ENCODE measurements around the gene CASP2. TPM values are rescaled to one million over a fixed set of nuclear protein-coding genes. Genes with fewer than 3 reads are reported as not detected.

CASP2 gene
- polyA plus RNA-seq, result 1.3 and 3.5 TPM in 2 replicates

GRCh38 chr7:143287935-143288826 lies at the start of gene CASP2:
CASP2 (plus strand) TSS chr7:143288351; CDS start chr7:143288456, 105 bp downstream.

GRCh38 chr7:143263266-143264195 lies 24.6 kb upstream of the CASP2 start, which contains the start of gene GSTK1:
GSTK1 (plus strand) TSS chr7:143263441; CDS start chr7:143263514, 73 bp downstream.

GRCh38 chr7:143284591-143285469 lies 3.3 kb upstream of the CASP2 start, which contains the start of gene TMEM139:
TMEM139 (plus strand) TSS chr7:143284958; CDS start chr7:143285958, 1,000 bp downstream.

GRCh38 chr7:143315776-143316175 lies 27.6 kb downstream of the CASP2 start, which contains the start of gene CLCN1:
CLCN1 (plus strand) TSS chr7:143316111; CDS start chr7:143316213, 102 bp downstream.

Other genes with a start within 250 kb of the CASP2 start
- gene OR6V1, start 236.0 kb upstream of the CASP2 start, polyA plus RNA-seq, result 1.2 TPM in 1 of 2 replicates, not detected in the other
- not detected in 2 replicates for gene PIP, start 156.3 kb upstream of the CASP2 start, polyA plus RNA-seq
- not detected in 2 replicates for gene TAS2R39, start 104.9 kb upstream of the CASP2 start, polyA plus RNA-seq
- not detected in 2 replicates for gene TAS2R40, start 66.3 kb upstream of the CASP2 start, polyA plus RNA-seq
- 54.2 and 54.6 TPM in 2 replicates for gene GSTK1, start 24.9 kb upstream of the CASP2 start, polyA plus RNA-seq
- 2.9 TPM in 1 of 2 replicates, not detected in the other for gene TMEM139, start 3.4 kb upstream of the CASP2 start, polyA plus RNA-seq
- not detected in 2 replicates for gene CLCN1, start 27.8 kb downstream of the CASP2 start, polyA plus RNA-seq
- gene FAM131B, start 74.4 kb downstream of the CASP2 start, polyA plus RNA-seq, result 0.35 and 3.6 TPM in 2 replicates
- 1.4 and 4.9 TPM in 2 replicates for gene ZYX, start 93.0 kb downstream of the CASP2 start, polyA plus RNA-seq
- gene EPHA1, start 120.5 kb downstream of the CASP2 start, polyA plus RNA-seq, result not detected in 2 replicates
- gene TAS2R60, start 155.1 kb downstream of the CASP2 start, polyA plus RNA-seq, result not detected in 2 replicates
- not detected in 2 replicates for gene TAS2R41, start 189.5 kb downstream of the CASP2 start, polyA plus RNA-seq